ENCODE measurements around the gene PRKD1.

The PRKD1 gene

DNA sequence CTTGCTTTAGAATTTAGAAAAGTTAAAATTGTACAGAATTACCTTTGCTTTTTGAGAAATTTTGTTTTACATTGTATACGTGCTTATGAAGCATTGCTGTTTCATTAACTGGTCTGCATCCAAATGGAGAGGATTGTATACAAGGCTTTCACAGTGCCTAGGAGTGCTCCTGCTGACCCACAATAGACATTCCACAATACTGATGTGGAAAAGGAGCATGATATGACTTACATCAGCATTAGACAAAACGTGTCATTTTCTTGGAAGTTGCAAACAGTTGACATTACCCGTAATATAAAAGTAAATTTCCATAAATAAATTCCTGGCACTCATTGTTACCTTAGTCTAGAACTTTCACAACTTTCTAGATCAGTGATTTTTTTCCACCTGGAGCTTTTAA lies 1.9 kb downstream of the PRKD1 start:
- peaks cover 24% of the 10 kb centered on the region for H3K27me3 Mint-ChIP-seq (ENCODE audit: low read depth, poor library complexity)
- H3K36me3 Mint-ChIP-seq (ENCODE audit: low read depth): no peaks in the 10 kb centered on the region
- H3K4me1 Mint-ChIP-seq: peaks cover 25% of the 10 kb centered on the region
- H3K27ac Mint-ChIP-seq: no peak overlapping the region
- H3K4me3 Mint-ChIP-seq: peak overlapping the region; percentile 96
- H3K9me3 Mint-ChIP-seq: no peaks in the 10 kb centered on the region
- no peak for DNase-seq
- TF ChIP-seq, protein P1, sequence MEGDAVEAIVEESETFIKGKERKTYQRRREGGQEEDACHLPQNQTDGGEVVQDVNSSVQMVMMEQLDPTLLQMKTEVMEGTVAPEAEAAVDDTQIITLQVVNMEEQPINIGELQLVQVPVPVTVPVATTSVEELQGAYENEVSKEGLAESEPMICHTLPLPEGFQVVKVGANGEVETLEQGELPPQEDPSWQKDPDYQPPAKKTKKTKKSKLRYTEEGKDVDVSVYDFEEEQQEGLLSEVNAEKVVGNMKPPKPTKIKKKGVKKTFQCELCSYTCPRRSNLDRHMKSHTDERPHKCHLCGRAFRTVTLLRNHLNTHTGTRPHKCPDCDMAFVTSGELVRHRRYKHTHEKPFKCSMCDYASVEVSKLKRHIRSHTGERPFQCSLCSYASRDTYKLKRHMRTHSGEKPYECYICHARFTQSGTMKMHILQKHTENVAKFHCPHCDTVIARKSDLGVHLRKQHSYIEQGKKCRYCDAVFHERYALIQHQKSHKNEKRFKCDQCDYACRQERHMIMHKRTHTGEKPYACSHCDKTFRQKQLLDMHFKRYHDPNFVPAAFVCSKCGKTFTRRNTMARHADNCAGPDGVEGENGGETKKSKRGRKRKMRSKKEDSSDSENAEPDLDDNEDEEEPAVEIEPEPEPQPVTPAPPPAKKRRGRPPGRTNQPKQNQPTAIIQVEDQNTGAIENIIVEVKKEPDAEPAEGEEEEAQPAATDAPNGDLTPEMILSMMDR (IDR thresholded peaks at IDR 0.05): no peak

GRCh38 chr14:29925101-29925722 lies 2.4 kb downstream of the PRKD1 start:
- H3K9me3 Mint-ChIP-seq: no peaks in the 10 kb centered on the region
- H3K36me3 Mint-ChIP-seq (ENCODE audit: low read depth): no peaks in the 10 kb centered on the region
- peak overlapping the region; percentile 96 for H3K4me3 Mint-ChIP-seq
- TF ChIP-seq, protein P1 (IDR thresholded peaks at IDR 0.05): no peak
- peaks cover 19% of the 10 kb centered on the region for H3K27me3 Mint-ChIP-seq (ENCODE audit: low read depth, poor library complexity)
- H3K27ac Mint-ChIP-seq: no peak overlapping the region
- DNase-seq: no peak
- peaks cover 25% of the 10 kb centered on the region for H3K4me1 Mint-ChIP-seq

DNA sequence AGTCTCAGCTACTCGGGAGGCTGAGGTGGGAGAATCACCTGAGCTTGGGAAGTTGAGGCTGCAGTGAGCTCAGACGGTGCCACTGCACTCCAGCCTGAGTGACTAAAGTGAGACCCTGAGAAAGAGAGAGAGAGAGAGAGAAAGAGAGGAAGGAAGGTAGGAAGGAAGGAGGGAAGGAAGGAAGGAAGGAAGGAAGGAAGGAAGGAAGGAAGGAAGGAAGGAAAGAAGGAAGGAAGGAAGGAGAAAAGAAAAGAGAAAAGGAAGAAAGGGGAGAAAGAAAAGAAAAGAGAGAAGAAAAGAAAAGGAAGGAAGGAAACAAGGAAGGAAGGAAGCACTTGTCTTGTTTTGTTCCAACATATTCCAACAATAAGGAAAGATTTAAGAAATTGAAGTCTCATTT lies 7.8 kb downstream of the PRKD1 start:
- DNase-seq: no peak
- TF ChIP-seq, protein P1 (IDR thresholded peaks at IDR 0.05): no peak
- H3K4me3 Mint-ChIP-seq: no peak overlapping the region
- H3K27me3 Mint-ChIP-seq (ENCODE audit: low read depth, poor library complexity): peaks cover 7% of the 10 kb centered on the region
- H3K36me3 Mint-ChIP-seq (ENCODE audit: low read depth): no peaks in the 10 kb centered on the region
- H3K27ac Mint-ChIP-seq: no peak overlapping the region
- peaks cover 5% of the 10 kb centered on the region for H3K4me1 Mint-ChIP-seq
- H3K9me3 Mint-ChIP-seq: no peaks in the 10 kb centered on the region

- Mint-ChIP-seq H3K4me1 (no peaks in the 10 kb centered on the region), H3K36me3 (ENCODE audit: low read depth) (no peaks in the 10 kb centered on the region), H3K27me3 (ENCODE audit: low read depth, poor library complexity) (peaks cover 7% of the 10 kb centered on the region), H3K27ac (no peak overlapping the region), H3K9me3 (no peaks in the 10 kb centered on the region), H3K4me3 (no peak overlapping the region)
- no peak for DNase-seq
- TF ChIP-seq, protein P1 (IDR thresholded peaks at IDR 0.05): no peak
Observed at GRCh38 chr14:29918981-29919380, 8.7 kb downstream of the PRKD1 start.

- Mint-ChIP-seq H3K27me3 (ENCODE audit: low read depth, poor library complexity) (no peaks in the 10 kb centered on the region), H3K4me3 (no peak overlapping the region), H3K9me3 (peaks cover 1% of the 10 kb centered on the region), H3K36me3 (ENCODE audit: low read depth) (no peaks in the 10 kb centered on the region), H3K27ac (no peak overlapping the region), H3K4me1 (no peaks in the 10 kb centered on the region)
- TF ChIP-seq, protein P1 (IDR thresholded peaks at IDR 0.05): no peak
- DNase-seq: no peak
Observed at GRCh38 chr14:29913566-29913965, 14.1 kb downstream of the PRKD1 start.

- TF ChIP-seq, protein P1 (IDR thresholded peaks at IDR 0.05): no peak
- H3K27me3 Mint-ChIP-seq (ENCODE audit: low read depth, poor library complexity): no peaks in the 10 kb centered on the region
- H3K4me1 Mint-ChIP-seq: peaks cover 3% of the 10 kb centered on the region
- no peak overlapping the region for H3K4me3 Mint-ChIP-seq
- H3K9me3 Mint-ChIP-seq: peaks cover 4% of the 10 kb centered on the region
- H3K36me3 Mint-ChIP-seq (ENCODE audit: low read depth): no peaks in the 10 kb centered on the region
- DNase-seq: no peak
- no peak overlapping the region for H3K27ac Mint-ChIP-seq
Observed at GRCh38 chr14:29911810-29912209, 15.8 kb downstream of the PRKD1 start.
